Measurements from ENCODE around the gene KCNQ4. TPM values are rescaled to one million over a fixed set of nuclear protein-coding genes. Genes with fewer than 3 reads are reported as not detected.

Gene KCNQ4
- polyA plus RNA-seq, 1 experiment = 0.06 TPM

DNA sequence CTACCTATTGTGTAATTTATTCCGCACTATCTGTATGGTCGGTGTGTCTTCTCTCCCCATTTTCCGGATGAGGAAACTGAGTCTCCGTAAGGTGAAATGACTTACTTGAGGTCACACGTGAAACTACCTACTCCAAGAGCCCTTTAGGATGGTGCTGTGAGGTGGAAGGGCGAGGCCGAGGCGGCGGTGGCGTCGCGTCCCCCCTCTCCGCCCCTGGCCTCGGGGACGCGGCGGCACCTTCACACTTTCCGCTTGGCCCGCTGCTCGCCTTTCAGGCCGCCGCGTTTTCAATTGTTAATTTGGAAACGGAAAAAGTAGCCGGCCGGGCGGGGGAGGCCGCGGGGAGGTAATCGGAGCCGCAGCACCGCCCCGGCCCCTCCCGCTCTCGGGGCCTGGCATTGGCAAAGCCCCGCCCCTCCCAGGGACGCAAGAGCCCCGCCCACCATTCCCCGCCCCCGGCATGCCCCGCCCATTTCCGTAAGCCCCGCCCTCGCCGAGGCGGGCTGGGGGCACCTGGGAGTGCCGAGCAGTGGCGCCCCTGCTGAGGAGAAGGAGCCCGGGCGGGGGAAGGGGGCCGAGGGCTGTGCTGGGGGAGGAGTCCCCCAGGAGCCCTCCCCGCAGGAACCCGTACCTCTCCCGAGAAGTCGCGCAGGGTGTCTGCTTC is 18.6 kb downstream of the KCNQ4 start:
- DNase-seq (ENCODE audit: low read depth) = peak; percentile 8
- H3K4me3 ChIP-seq (ENCODE audit: low read depth, low read length) = peak overlapping the region; percentile 42
- no peak for TF ChIP-seq CTCF (IDR thresholded peaks at IDR 0.05; ENCODE audit: insufficient read depth, low read depth, low read length)
- peaks cover 3% of the 10 kb centered on the region for H3K27me3 ChIP-seq (ENCODE audit: control insufficient read depth, insufficient read depth, low read length)
- ChIA-PET CTCF (no interaction called here), POLR2A (no interaction called here)
- H3K36me3 ChIP-seq (ENCODE audit: control insufficient read depth, insufficient read depth, low read length) = no peaks in the 10 kb centered on the region

- no peak for TF ChIP-seq CTCF (IDR thresholded peaks at IDR 0.05; ENCODE audit: insufficient read depth, low read depth, low read length)
- Histone ChIP-seq H3K27me3 (ENCODE audit: control insufficient read depth, insufficient read depth, low read length) (peaks cover 6% of the 10 kb centered on the region), H3K36me3 (ENCODE audit: control insufficient read depth, insufficient read depth, low read length) (no peaks in the 10 kb centered on the region), H3K4me3 (ENCODE audit: low read depth, low read length) (no peak overlapping the region; the same call in 1 of the 2 replicates)
- ChIA-PET POLR2A (no interaction called here), CTCF (no interaction called here)
- DNase-seq (ENCODE audit: low read depth) = no peak
Measured at GRCh38 chr1:40802742-40803113, 19.1 kb downstream of the KCNQ4 start.

DNA sequence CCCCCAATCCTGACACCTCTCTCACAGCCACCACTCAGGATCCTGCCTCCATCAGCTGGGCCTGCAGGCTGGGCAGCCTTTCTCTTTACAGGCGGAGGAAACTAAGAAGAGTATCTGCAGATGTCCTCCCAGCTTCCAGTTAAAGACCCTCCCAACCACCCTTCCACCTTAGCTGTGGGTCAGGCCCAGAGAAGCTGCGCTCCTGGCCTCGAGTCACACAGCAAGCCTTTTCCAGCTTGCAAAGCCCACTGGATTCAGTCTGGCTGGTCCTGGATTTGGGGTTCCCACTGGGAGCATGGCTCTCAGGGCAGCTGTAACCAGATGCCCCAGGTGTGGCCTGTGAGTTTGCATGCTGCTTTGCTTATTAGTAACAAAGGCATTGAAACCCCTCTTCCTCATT is 19.9 kb downstream of the KCNQ4 start:
- CTCF ChIA-PET = interaction anchor here (1.3 kb wide), 2 partner anchors 18 to 29 kb away, joined by 3 to 4 read pairs; no protein-coding TSS in a partner anchor
- Histone ChIP-seq H3K36me3 (ENCODE audit: control insufficient read depth, insufficient read depth, low read length) (no peaks in the 10 kb centered on the region), H3K4me3 (ENCODE audit: low read depth, low read length) (no peak overlapping the region), H3K27me3 (ENCODE audit: control insufficient read depth, insufficient read depth, low read length) (peaks cover 6% of the 10 kb centered on the region)
- DNase-seq (ENCODE audit: low read depth) = no peak
- no peak for TF ChIP-seq CTCF (IDR thresholded peaks at IDR 0.05; ENCODE audit: insufficient read depth, low read depth, low read length)
- POLR2A ChIA-PET = no interaction called here

DNA sequence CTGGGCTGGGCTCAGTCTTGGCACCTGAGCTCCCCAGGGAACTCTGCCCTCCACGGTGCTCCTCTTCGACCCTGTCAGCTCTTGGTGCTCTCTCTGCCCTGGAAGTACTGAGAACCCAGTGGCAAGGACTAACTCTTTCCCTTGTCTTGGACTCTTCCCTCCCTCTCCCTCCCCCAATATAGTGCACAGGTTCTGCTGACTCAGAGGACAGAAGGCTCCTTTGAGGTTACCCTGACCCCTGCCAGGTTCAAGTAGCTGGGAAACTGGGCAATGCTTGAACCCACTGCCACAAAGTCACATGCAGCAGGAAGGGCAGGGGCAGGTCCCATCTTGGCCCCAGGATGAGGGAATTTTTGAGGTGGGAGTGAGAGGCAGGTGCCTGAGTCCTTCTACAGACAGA is 20.3 kb downstream of the KCNQ4 start:
- DNase-seq (ENCODE audit: low read depth) = no peak
- Histone ChIP-seq H3K27me3 (ENCODE audit: control insufficient read depth, insufficient read depth, low read length) (peaks cover 7% of the 10 kb centered on the region), H3K36me3 (ENCODE audit: control insufficient read depth, insufficient read depth, low read length) (no peaks in the 10 kb centered on the region), H3K4me3 (ENCODE audit: low read depth, low read length) (no peak overlapping the region)
- ChIA-PET CTCF (interaction anchor here (1.3 kb wide), 2 partner anchors 17 to 29 kb away, joined by 3 to 4 read pairs; no protein-coding TSS in a partner anchor), POLR2A (no interaction called here)
- no peak for TF ChIP-seq CTCF (IDR thresholded peaks at IDR 0.05; ENCODE audit: insufficient read depth, low read depth, low read length)

DNA sequence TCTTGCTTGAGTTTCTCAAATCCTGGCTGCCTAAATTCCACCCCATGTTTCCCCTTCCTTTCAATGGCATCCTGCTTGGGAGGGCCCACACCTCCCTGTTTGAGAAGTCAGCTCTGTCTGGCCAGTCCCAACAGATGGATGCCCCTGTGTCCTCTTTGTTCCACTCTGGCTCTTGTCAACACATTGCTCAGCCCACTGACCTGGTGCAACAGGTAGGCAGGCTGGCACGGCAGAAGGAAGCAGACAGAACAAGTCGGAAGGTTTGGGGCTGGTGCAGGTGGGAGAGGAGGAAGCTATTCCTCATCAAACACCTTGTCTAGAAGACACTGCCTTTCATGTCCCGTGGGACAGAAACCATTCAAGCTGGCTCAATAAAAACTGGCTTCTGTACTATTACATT is 22.7 kb downstream of the KCNQ4 start:
- no peaks in the 10 kb centered on the region for H3K36me3 ChIP-seq (ENCODE audit: control insufficient read depth, insufficient read depth, low read length)
- CTCF ChIA-PET = no interaction called here
- POLR2A ChIA-PET = no interaction called here

More for the DNA sequence above, 22.7 kb downstream of the KCNQ4 start:
- Histone ChIP-seq H3K27me3 (ENCODE audit: control insufficient read depth, insufficient read depth, low read length) (peaks cover 12% of the 10 kb centered on the region), H3K4me3 (ENCODE audit: low read depth, low read length) (no peak overlapping the region)
- no peak for DNase-seq (ENCODE audit: low read depth)
- no peak for TF ChIP-seq CTCF (IDR thresholded peaks at IDR 0.05; ENCODE audit: insufficient read depth, low read depth, low read length)

Data from BJ (cell line).